ENCODE results near the gene HMGN3. TPM values are rescaled to one million over a fixed set of nuclear protein-coding genes. Genes with fewer than 3 reads are reported as not detected.

HMGN3 gene
- total and polyA plus RNA-seq, 10 donors: 38.3 to 115 (median 57.9) TPM

Other genes starting within 250 kb of the HMGN3 start
- 10 to 100 TPM; 34.4 to 51.3 (median 38.5) TPM for gene PHIP, start 156.4 kb downstream of the HMGN3 start, total RNA-seq
- gene PHIP, start 156.4 kb downstream of the HMGN3 start, polyA plus RNA-seq: 1 to 10 TPM; 7.8 to 9.8 (median 8.2) TPM

All from spleen (tissue), 10 donors.